RCC 7860 (cell line): ENCODE data around the gene HEXD.
"Not testable (repeated sequence)": the region's sequence is repeated elsewhere in the genome, so short reads cannot be mapped to it uniquely, and the experiment has no call there.

Experiments used
- DNase-seq: peaks from one replicate; pipeline ENCODE4 v3.0.0-alpha.2; 2015; ENCODE audit warnings: low spot score
- FAIRE-seq: peaks from 2 replicates; lab custom pipeline; 2012; peaks lifted over from hg19 to GRCh38; lab: Jason Lieb, UNC

HEXD gene

GRCh38 chr17:82396601-82397435 lies 21.3 kb upstream of the HEXD start:
- DNase-seq = no peak
- no peak for FAIRE-seq

- FAIRE-seq (no peak), DNase-seq (no peak)
Measured at GRCh38 chr17:82397449-82398335, 20.5 kb upstream of the HEXD start.

- FAIRE-seq (no peak), DNase-seq (no peak)
Measured at GRCh38 chr17:82399041-82399441, 19.1 kb upstream of the HEXD start.

GRCh38 chr17:82399601-82400101 lies 18.5 kb upstream of the HEXD start:
- FAIRE-seq = no peak
- DNase-seq = no peak

- DNase-seq (no peak), FAIRE-seq (no peak)
Measured at GRCh38 chr17:82400206-82400605, 17.9 kb upstream of the HEXD start.

GRCh38 chr17:82400830-82401229 lies 17.3 kb upstream of the HEXD start:
- DNase-seq (no peak), FAIRE-seq (no peak)

- FAIRE-seq (peak; percentile 90), DNase-seq (peak; percentile 64)
Measured at GRCh38 chr17:82402865-82403264, 15.3 kb upstream of the HEXD start.

GRCh38 chr17:82403662-82404660 lies 14.2 kb upstream of the HEXD start:
- DNase-seq (no peak), FAIRE-seq (no peak)

- no peak for DNase-seq
- no peak for FAIRE-seq
Measured at GRCh38 chr17:82405051-82405450, 13.1 kb upstream of the HEXD start.

GRCh38 chr17:82406131-82406671 lies 11.9 kb upstream of the HEXD start:
- FAIRE-seq = no peak

GRCh38 chr17:82407255-82407654 lies 10.9 kb upstream of the HEXD start:
- FAIRE-seq (peak; percentile 65), DNase-seq (peak; percentile 80)

More at GRCh38 chr17:82406131-82406671, 11.9 kb upstream of the HEXD start:
- DNase-seq = no peak

- DNase-seq (no peak), FAIRE-seq (no peak)
Measured at GRCh38 chr17:82408288-82408937, 9.7 kb upstream of the HEXD start.

- FAIRE-seq (no peak), DNase-seq (no peak)
Measured at GRCh38 chr17:82408938-82409318, 9.2 kb upstream of the HEXD start.

GRCh38 chr17:82410014-82410716 lies 8.0 kb upstream of the HEXD start:
- no peak for FAIRE-seq
- DNase-seq = no peak

- FAIRE-seq = no peak
- no peak for DNase-seq
Measured at GRCh38 chr17:82411396-82412053, 6.6 kb upstream of the HEXD start.

GRCh38 chr17:82412081-82412480 lies 6.1 kb upstream of the HEXD start:
- not testable (repeated sequence) for DNase-seq, FAIRE-seq

GRCh38 chr17:82412535-82413520 lies 5.3 kb upstream of the HEXD start:
- DNase-seq (no peak), FAIRE-seq (no peak)
